ENCODE measurements around the gene TMSB4X.
A peak's percentile ranks its signal among the peaks of the same experiment; 100 is the strongest.
"Not testable (repeated sequence)": the region's sequence is repeated elsewhere in the genome, so short reads cannot be mapped to it uniquely, and the experiment has no call there.

The TMSB4X gene

GRCh38 chrX:12970691-12971202, 4.2 kb upstream of the TMSB4X start:
- no peak overlapping the region for H3K9ac ChIP-seq (ENCODE audit: low read length)

GRCh38 chrX:12971282-12972003, 3.5 kb upstream of the TMSB4X start:
- Histone ChIP-seq H3K4me3 (ENCODE audit: low read depth in 1 of 2, low read length in 2 of 2) (no peak overlapping the region), H3K36me3 (ENCODE audit: insufficient read depth, low read length) (no peaks in the 10 kb centered on the region), H3K27ac (ENCODE audit: low read depth, low read length) (no peak overlapping the region), H3K9me3 (ENCODE audit: low read length) (no peaks in the 10 kb centered on the region), H3K4me1 (ENCODE audit: insufficient read depth, low read length) (no peaks in the 10 kb centered on the region), H3K9ac (ENCODE audit: low read length) (no peak overlapping the region), H3K27me3 (ENCODE audit: control insufficient read depth in 1 of 2, insufficient read depth in 2 of 2, low read length in 2 of 2) (peaks cover 0 to 7% of the 10 kb centered on the region in 2 donors)

More at GRCh38 chrX:12970691-12971202, 4.2 kb upstream of the TMSB4X start:
- Histone ChIP-seq H3K27ac (ENCODE audit: low read depth, low read length) (no peak overlapping the region), H3K4me3 (ENCODE audit: low read depth in 1 of 2, low read length in 2 of 2) (no peak overlapping the region), H3K27me3 (ENCODE audit: control insufficient read depth in 1 of 2, insufficient read depth in 2 of 2, low read length in 2 of 2) (peaks cover 0 to 7% of the 10 kb centered on the region in 2 donors), H3K36me3 (ENCODE audit: insufficient read depth, low read length) (no peaks in the 10 kb centered on the region), H3K9me3 (ENCODE audit: low read length) (no peaks in the 10 kb centered on the region), H3K4me1 (ENCODE audit: insufficient read depth, low read length) (no peaks in the 10 kb centered on the region)

- H3K4me3 ChIP-seq (ENCODE audit: low read depth in 1 of 2, low read length in 2 of 2), result no peak overlapping the region
- H3K9ac ChIP-seq (ENCODE audit: low read length), result no peak overlapping the region
- no peaks in the 10 kb centered on the region for H3K9me3 ChIP-seq (ENCODE audit: low read length)
- H3K36me3 ChIP-seq (ENCODE audit: insufficient read depth, low read length), result no peaks in the 10 kb centered on the region
- no peaks in the 10 kb centered on the region for H3K4me1 ChIP-seq (ENCODE audit: insufficient read depth, low read length)
- peaks cover 0 to 7% of the 10 kb centered on the region in 2 donors for H3K27me3 ChIP-seq (ENCODE audit: control insufficient read depth in 1 of 2, insufficient read depth in 2 of 2, low read length in 2 of 2)
- H3K27ac ChIP-seq (ENCODE audit: low read depth, low read length), result no peak overlapping the region
These were observed 2.7 kb upstream of the TMSB4X start for GRCh38 chrX:12972243-12972642.

- Histone ChIP-seq H3K4me3 (ENCODE audit: low read depth in 1 of 2, low read length in 2 of 2) (peak overlapping the region in 1 of 2 donors; percentile 18), H3K36me3 (ENCODE audit: insufficient read depth, low read length) (no peaks in the 10 kb centered on the region), H3K4me1 (ENCODE audit: insufficient read depth, low read length) (no peaks in the 10 kb centered on the region), H3K9ac (ENCODE audit: low read length) (no peak overlapping the region), H3K27me3 (ENCODE audit: control insufficient read depth in 1 of 2, insufficient read depth in 2 of 2, low read length in 2 of 2) (peaks cover 0 to 7% of the 10 kb centered on the region in 2 donors), H3K27ac (ENCODE audit: low read depth, low read length) (peak overlapping the region; percentile 30), H3K9me3 (ENCODE audit: low read length) (no peaks in the 10 kb centered on the region)
These were observed 1.9 kb upstream of the TMSB4X start for GRCh38 chrX:12972878-12973560.

- Histone ChIP-seq H3K4me1 (ENCODE audit: insufficient read depth, low read length) (no peaks in the 10 kb centered on the region), H3K27me3 (ENCODE audit: control insufficient read depth in 1 of 2, insufficient read depth in 2 of 2, low read length in 2 of 2) (peaks cover 0 to 7% of the 10 kb centered on the region in 2 donors), H3K36me3 (ENCODE audit: insufficient read depth, low read length) (no peaks in the 10 kb centered on the region), H3K9me3 (ENCODE audit: low read length) (no peaks in the 10 kb centered on the region), H3K4me3 (ENCODE audit: low read depth in 1 of 2, low read length in 2 of 2) (peak overlapping the region in 1 of 2 donors; percentile 90), H3K27ac (ENCODE audit: low read depth, low read length) (peak overlapping the region; percentile 30), H3K9ac (ENCODE audit: low read length) (no peak overlapping the region)
These were observed 1.2 kb upstream of the TMSB4X start for GRCh38 chrX:12973561-12974304.

GRCh38 chrX:12974305-12974795, 560 bp upstream of the TMSB4X start:
- H3K9me3 ChIP-seq (ENCODE audit: low read length), result no peaks in the 10 kb centered on the region
- H3K27me3 ChIP-seq (ENCODE audit: control insufficient read depth in 1 of 2, insufficient read depth in 2 of 2, low read length in 2 of 2), result peaks cover 0 to 7% of the 10 kb centered on the region in 2 donors
- H3K36me3 ChIP-seq (ENCODE audit: insufficient read depth, low read length), result no peaks in the 10 kb centered on the region
- peak overlapping the region in 1 of 2 donors; percentile 90 for H3K4me3 ChIP-seq (ENCODE audit: low read depth in 1 of 2, low read length in 2 of 2)
- H3K27ac ChIP-seq (ENCODE audit: low read depth, low read length), result peak overlapping the region; percentile 61
- H3K9ac ChIP-seq (ENCODE audit: low read length), result peak overlapping the region; percentile 22
- no peaks in the 10 kb centered on the region for H3K4me1 ChIP-seq (ENCODE audit: insufficient read depth, low read length)

GRCh38 chrX:12975670-12975965, 708 bp downstream of the TMSB4X start:
- no peaks in the 10 kb centered on the region for H3K4me1 ChIP-seq (ENCODE audit: insufficient read depth, low read length)
- no peaks in the 10 kb centered on the region for H3K36me3 ChIP-seq (ENCODE audit: insufficient read depth, low read length)
- H3K27me3 ChIP-seq (ENCODE audit: control insufficient read depth in 1 of 2, insufficient read depth in 2 of 2, low read length in 2 of 2), result peaks cover 0 to 7% of the 10 kb centered on the region in 2 donors
- H3K9me3 ChIP-seq (ENCODE audit: low read length), result no peaks in the 10 kb centered on the region
- peak overlapping the region; percentile 78 for H3K9ac ChIP-seq (ENCODE audit: low read length)
- H3K4me3 ChIP-seq (ENCODE audit: low read depth in 1 of 2, low read length in 2 of 2), result peak overlapping the region; percentile 86 to 90
- peak overlapping the region; percentile 88 for H3K27ac ChIP-seq (ENCODE audit: low read depth, low read length)

GRCh38 chrX:12975991-12976558, 1.2 kb downstream of the TMSB4X start:
- H3K4me3 ChIP-seq (ENCODE audit: low read depth in 1 of 2, low read length in 2 of 2), result peak overlapping the region; percentile 86 to 90
- no peaks in the 10 kb centered on the region for H3K36me3 ChIP-seq (ENCODE audit: insufficient read depth, low read length)
- H3K4me1 ChIP-seq (ENCODE audit: insufficient read depth, low read length), result no peaks in the 10 kb centered on the region
- H3K27me3 ChIP-seq (ENCODE audit: control insufficient read depth in 1 of 2, insufficient read depth in 2 of 2, low read length in 2 of 2), result peaks cover 0 to 7% of the 10 kb centered on the region in 2 donors
- H3K9ac ChIP-seq (ENCODE audit: low read length), result peak overlapping the region; percentile 78
- H3K9me3 ChIP-seq (ENCODE audit: low read length), result no peaks in the 10 kb centered on the region
- peak overlapping the region; percentile 88 for H3K27ac ChIP-seq (ENCODE audit: low read depth, low read length)

- not testable (repeated sequence) for H3K27ac ChIP-seq (ENCODE audit: low read depth, low read length); H3K9ac ChIP-seq (ENCODE audit: low read length); H3K9me3 ChIP-seq (ENCODE audit: low read length); H3K27me3 ChIP-seq (ENCODE audit: control insufficient read depth in 1 of 2, insufficient read depth in 2 of 2, low read length in 2 of 2); H3K36me3 ChIP-seq (ENCODE audit: insufficient read depth, low read length); H3K4me1 ChIP-seq (ENCODE audit: insufficient read depth, low read length)
- peak overlapping the region in 1 of 2 donors; percentile 19 for H3K4me3 ChIP-seq (ENCODE audit: low read depth in 1 of 2, low read length in 2 of 2)
These were observed 2.2 kb downstream of the TMSB4X start for GRCh38 chrX:12976819-12977732.

- H3K36me3 ChIP-seq (ENCODE audit: insufficient read depth, low read length), result no peaks in the 10 kb centered on the region
- H3K27ac ChIP-seq (ENCODE audit: low read depth, low read length), result peak overlapping the region; percentile 32
- H3K27me3 ChIP-seq (ENCODE audit: control insufficient read depth in 1 of 2, insufficient read depth in 2 of 2, low read length in 2 of 2), result peaks cover 0 to 7% of the 10 kb centered on the region in 2 donors
- H3K9me3 ChIP-seq (ENCODE audit: low read length), result no peaks in the 10 kb centered on the region
- H3K4me3 ChIP-seq (ENCODE audit: low read depth in 1 of 2, low read length in 2 of 2), result peak overlapping the region in 1 of 2 donors; percentile 19
- H3K9ac ChIP-seq (ENCODE audit: low read length), result no peak overlapping the region
- no peaks in the 10 kb centered on the region for H3K4me1 ChIP-seq (ENCODE audit: insufficient read depth, low read length)
These were observed 2.9 kb downstream of the TMSB4X start for GRCh38 chrX:12977761-12978204.
